ENCODE measurements around the gene DENND4C. TPM values are rescaled to one million over a fixed set of nuclear protein-coding genes. Genes with fewer than 3 reads are reported as not detected.
"Not testable (repeated sequence)": the region's sequence is repeated elsewhere in the genome, so short reads cannot be mapped to it uniquely, and the experiment has no call there.

Gene DENND4C
- total RNA-seq, 1 donor from 2014 or later: 41.7 TPM

- Histone ChIP-seq H3K36me3 (ENCODE audit: control insufficient read depth, insufficient read depth, low read length) (no peaks in the 10 kb centered on the region), H3K4me3 (ENCODE audit: low read depth, low read length) (no peak overlapping the region), H3K27me3 (ENCODE audit: control insufficient read depth, insufficient read depth, low read length) (no peaks in the 10 kb centered on the region)
- DNase-seq (ENCODE audit: low read depth): no peak
- TF ChIP-seq CTCF (IDR thresholded peaks at IDR 0.05; ENCODE audit: insufficient read depth, low read length, poor library complexity, severe bottlenecking): no peak
Measured at GRCh38 chr9:19252174-19252884, 21.8 kb downstream of the DENND4C start.

- no peaks in the 10 kb centered on the region for H3K36me3 ChIP-seq (ENCODE audit: control insufficient read depth, insufficient read depth, low read length)
- no peak for TF ChIP-seq CTCF (IDR thresholded peaks at IDR 0.05; ENCODE audit: insufficient read depth, low read length, poor library complexity, severe bottlenecking)
- no peak for DNase-seq (ENCODE audit: low read depth)
- no peak overlapping the region for H3K4me3 ChIP-seq (ENCODE audit: low read depth, low read length)
- H3K27me3 ChIP-seq (ENCODE audit: control insufficient read depth, insufficient read depth, low read length): no peaks in the 10 kb centered on the region
Measured at GRCh38 chr9:19252885-19253219, 22.4 kb downstream of the DENND4C start.

- DNase-seq (ENCODE audit: low read depth): no peak
- Histone ChIP-seq H3K4me3 (ENCODE audit: low read depth, low read length) (no peak overlapping the region), H3K27me3 (ENCODE audit: control insufficient read depth, insufficient read depth, low read length) (no peaks in the 10 kb centered on the region), H3K36me3 (ENCODE audit: control insufficient read depth, insufficient read depth, low read length) (no peaks in the 10 kb centered on the region)
- no peak for TF ChIP-seq CTCF (IDR thresholded peaks at IDR 0.05; ENCODE audit: insufficient read depth, low read length, poor library complexity, severe bottlenecking)
Measured at GRCh38 chr9:19255112-19255511, 24.6 kb downstream of the DENND4C start.

GRCh38 chr9:19255821-19256220 is 25.3 kb downstream of the DENND4C start:
- no peaks in the 10 kb centered on the region for H3K36me3 ChIP-seq (ENCODE audit: control insufficient read depth, insufficient read depth, low read length)
- no peak for TF ChIP-seq CTCF (IDR thresholded peaks at IDR 0.05; ENCODE audit: insufficient read depth, low read length, poor library complexity, severe bottlenecking)
- H3K27me3 ChIP-seq (ENCODE audit: control insufficient read depth, insufficient read depth, low read length): no peaks in the 10 kb centered on the region
- no peak overlapping the region for H3K4me3 ChIP-seq (ENCODE audit: low read depth, low read length)
- DNase-seq (ENCODE audit: low read depth): no peak

- not testable (repeated sequence) for H3K36me3 ChIP-seq (ENCODE audit: control insufficient read depth, insufficient read depth, low read length); H3K27me3 ChIP-seq (ENCODE audit: control insufficient read depth, insufficient read depth, low read length); DNase-seq (ENCODE audit: low read depth); H3K4me3 ChIP-seq (ENCODE audit: low read depth, low read length)
Measured at GRCh38 chr9:19259665-19260255, 29.3 kb downstream of the DENND4C start.

GRCh38 chr9:19265602-19266001 is 35.1 kb downstream of the DENND4C start:
- not testable (repeated sequence) for DNase-seq (ENCODE audit: low read depth); H3K36me3 ChIP-seq (ENCODE audit: control insufficient read depth, insufficient read depth, low read length); H3K27me3 ChIP-seq (ENCODE audit: control insufficient read depth, insufficient read depth, low read length); H3K4me3 ChIP-seq (ENCODE audit: low read depth, low read length)

- H3K4me3 ChIP-seq (ENCODE audit: low read depth, low read length); H3K27me3 ChIP-seq (ENCODE audit: control insufficient read depth, insufficient read depth, low read length); DNase-seq (ENCODE audit: low read depth); H3K36me3 ChIP-seq (ENCODE audit: control insufficient read depth, insufficient read depth, low read length): not testable (repeated sequence)
Measured at GRCh38 chr9:19266778-19267384, 36.4 kb downstream of the DENND4C start.
